ENCODE measurements around the gene A2ML1.
"Not testable (repeated sequence)": the region's sequence is repeated elsewhere in the genome, so short reads cannot be mapped to it uniquely, and the experiment has no call there.

DNA sequence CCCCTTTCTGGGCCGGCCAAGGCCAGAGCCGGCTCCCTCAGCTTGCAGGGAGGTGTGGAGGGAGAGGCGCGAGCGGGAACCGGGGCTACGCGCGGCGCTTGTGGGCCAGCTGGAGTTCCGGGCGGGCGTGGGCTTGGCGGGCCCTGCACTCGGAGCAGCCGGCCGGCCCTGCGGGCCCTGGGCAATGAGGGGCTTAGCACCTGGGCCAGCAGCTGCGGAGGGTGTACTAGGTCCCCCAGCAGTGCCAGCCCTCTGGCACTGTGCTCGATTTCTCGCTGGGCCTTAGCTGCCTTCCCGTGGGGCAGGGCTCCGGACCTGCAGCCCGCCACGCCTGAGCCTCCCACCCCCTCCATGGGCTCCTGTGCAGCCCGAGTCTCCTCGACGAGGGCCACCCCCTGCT is 35.2 kb upstream of the A2ML1 start:
- TF ChIP-seq POLR2AphosphoS5, POLR2A, TAF1, POU2F2 (IDR thresholded peaks at IDR 0.05; ENCODE audit: low read depth, low read length): not testable (repeated sequence)

All from GM12891 (cell line).